SK-N-SH treated with all-trans-retinoic acid at 6 μM for 48 hours (cell line): Measurements from ENCODE around the gene UGT1A10.
"Not testable (repeated sequence)": the region's sequence is repeated elsewhere in the genome, so short reads cannot be mapped to it uniquely, and the experiment has no call there.

ENCODE experiments used
- ATAC-seq: fragments of 200-7000 bp; cut with Tn5 transposase; 3 replicates; pipeline ENCODE4 v1.9.1; 2020; ENCODE audit warnings: mild to moderate bottlenecking, moderate library complexity
- ARNTL ChIP-seq: fragments of 450-650 bp; formaldehyde crosslinking; IDR thresholded peaks from 2 replicates; pipeline ENCODE4 v1.5.0; 2020; ENCODE audit warnings: low read depth, mild to moderate bottlenecking, moderate library complexity, borderline replicate concordance
- BACH2 ChIP-seq: fragments of 250-450 bp; sonication (Bioruptor Pico); IDR thresholded peaks from 2 replicates; pipeline ENCODE4 v1.9.0; 2021; ENCODE audit warnings: mild to moderate bottlenecking, borderline replicate concordance
- CREB5 ChIP-seq: fragments of 250-450 bp; sonication (Bioruptor Pico); IDR thresholded peaks from 2 replicates; pipeline ENCODE4 v1.5.1; 2020; ENCODE audit warnings: low read depth, mild to moderate bottlenecking, moderate library complexity
- CSDC2 ChIP-seq: fragments of 250-450 bp; sonication (Bioruptor Pico); IDR thresholded peaks from 2 replicates; pipeline ENCODE4 v1.5.0; 2020; ENCODE audit warnings: mild to moderate bottlenecking, moderate library complexity
- CSRNP3 ChIP-seq: fragments of 250-450 bp; sonication (Bioruptor Pico); IDR thresholded peaks from 2 replicates; pipeline ENCODE4 v1.5.1; 2021; ENCODE audit warnings: mild to moderate bottlenecking, moderate library complexity
- ESRRG ChIP-seq: fragments of 250-450 bp; sonication (Bioruptor Pico); IDR thresholded peaks from 2 replicates; pipeline ENCODE4 v1.6.1; 2021; ENCODE audit warnings: mild to moderate bottlenecking
- GLIS3 ChIP-seq: fragments of 250-450 bp; sonication (Bioruptor Pico); IDR thresholded peaks from 2 replicates; pipeline ENCODE4 v1.5.0; 2020; ENCODE audit warnings: mild to moderate bottlenecking, moderate library complexity
- ISL1 ChIP-seq: fragments of 250-450 bp; sonication (Bioruptor Pico); IDR thresholded peaks from 2 replicates; pipeline ENCODE4 v2.1.2; 2022; ENCODE audit warnings: mild to moderate bottlenecking, moderate library complexity
- OSR1 ChIP-seq: fragments of 250-450 bp; sonication (Bioruptor Pico); IDR thresholded peaks from 2 replicates; pipeline ENCODE4 v1.8.0; 2022; ENCODE audit warnings: moderate library complexity, mild to moderate bottlenecking, inconsistent platforms
- PATZ1 ChIP-seq: fragments of 250-450 bp; sonication (Bioruptor Pico); IDR thresholded peaks from 2 replicates; pipeline ENCODE4 v1.8.0; 2020; ENCODE audit warnings: mild to moderate bottlenecking, moderate library complexity, borderline replicate concordance
- POU6F1 ChIP-seq: fragments of 250-450 bp; sonication (Bioruptor Pico); IDR thresholded peaks from 2 replicates; pipeline ENCODE4 v1.8.0; 2021; ENCODE audit warnings: low read depth, mild to moderate bottlenecking, moderate library complexity, borderline replicate concordance
- PPARA ChIP-seq: fragments of 250-450 bp; sonication (Bioruptor Pico); IDR thresholded peaks from 2 replicates; pipeline ENCODE4 v1.5.0; 2020; ENCODE audit warnings: mild to moderate bottlenecking, borderline replicate concordance
- RARB ChIP-seq: fragments of 250-450 bp; sonication (Bioruptor Pico); IDR thresholded peaks from 2 replicates; pipeline ENCODE4 v1.8.0; 2021; ENCODE audit warnings: mild to moderate bottlenecking, moderate library complexity
- SNAI2 ChIP-seq: fragments of 250-450 bp; sonication (Bioruptor Pico); IDR thresholded peaks from 2 replicates; pipeline ENCODE4 v1.5.0; 2020; ENCODE audit warnings: mild to moderate bottlenecking, moderate library complexity
- TCF4 ChIP-seq: fragments of 250-450 bp; sonication (Bioruptor Pico); IDR thresholded peaks from 2 replicates; pipeline ENCODE4 v1.8.0; 2021; ENCODE audit warnings: mild to moderate bottlenecking, moderate library complexity, borderline replicate concordance
- TOX ChIP-seq: fragments of 250-450 bp; sonication (Bioruptor Pico); IDR thresholded peaks from 2 replicates; pipeline ENCODE4 v1.8.0; 2021; ENCODE audit warnings: mild to moderate bottlenecking, moderate library complexity, borderline replicate concordance
- TSHZ2 ChIP-seq: fragments of 250-450 bp; sonication (Bioruptor Pico); IDR thresholded peaks from 2 replicates; pipeline ENCODE4 v1.5.0; 2020; ENCODE audit warnings: mild to moderate bottlenecking, moderate library complexity
- ZC3H10 ChIP-seq: fragments of 250-450 bp; sonication (Bioruptor Pico); IDR thresholded peaks from 2 replicates; pipeline ENCODE4 v1.5.1; 2021; ENCODE audit warnings: mild to moderate bottlenecking, moderate library complexity
- ZFP3 ChIP-seq: fragments of 250-450 bp; sonication (Bioruptor Pico); IDR thresholded peaks from 2 replicates; pipeline ENCODE4 v1.5.0; 2020; ENCODE audit warnings: mild to moderate bottlenecking, moderate library complexity
- ZFP30 ChIP-seq: fragments of 450-650 bp; formaldehyde crosslinking; IDR thresholded peaks from 2 replicates; pipeline ENCODE4 v1.5.0; 2022; ENCODE audit warnings: mild to moderate bottlenecking, moderate library complexity
- ZNF565 ChIP-seq: fragments of 450-650 bp; formaldehyde crosslinking; conservative IDR thresholded peaks from 2 replicates; pipeline ENCODE4 v1.5.0; 2020; ENCODE audit warnings: low read depth, mild to moderate bottlenecking, moderate library complexity
- ZNF70 ChIP-seq: fragments of 450-650 bp; formaldehyde crosslinking; IDR thresholded peaks from 2 replicates; pipeline ENCODE4 v1.5.0; 2020; ENCODE audit warnings: mild to moderate bottlenecking, moderate library complexity
- ZNF8 ChIP-seq: fragments of 450-650 bp; formaldehyde crosslinking; IDR thresholded peaks from 2 replicates; pipeline ENCODE4 v1.5.0; 2020; ENCODE audit warnings: mild to moderate bottlenecking, moderate library complexity

The UGT1A10 gene

GRCh38 chr2:233636306-233636705 lies at the start of gene UGT1A10:
TSS of gene UGT1A10 (plus strand) at chr2:233636448. CDS start at chr2:233636523, 75 bp downstream.
- ATAC-seq, result not testable (repeated sequence)

GRCh38 chr2:233588400-233588799 lies 47.8 kb upstream of the UGT1A10 start:
- TF ChIP-seq TSHZ2 (CRISPR knock-in tag) (no peak), TCF4 (CRISPR knock-in tag) (no peak), GLIS3 (CRISPR knock-in tag) (no peak), ARNTL (no peak), CSDC2 (CRISPR knock-in tag) (no peak), ZC3H10 (CRISPR knock-in tag) (no peak), PPARA (no peak), ZFP30 (CRISPR knock-in tag) (no peak), RARB (CRISPR knock-in tag) (no peak), CSRNP3 (CRISPR knock-in tag) (no peak), ZNF565 (CRISPR knock-in tag) (no peak), ESRRG (CRISPR knock-in tag) (no peak), PATZ1 (no peak), TOX (CRISPR knock-in tag) (no peak), BACH2 (CRISPR knock-in tag) (no peak), POU6F1 (CRISPR knock-in tag) (no peak), ZNF70 (CRISPR knock-in tag) (no peak), ISL1 (CRISPR knock-in tag) (no peak)
- ATAC-seq, result no peak

- not testable (repeated sequence) for ATAC-seq
Observed at GRCh38 chr2:233592706-233593105, 43.5 kb upstream of the UGT1A10 start.

- TF ChIP-seq ZNF70 (CRISPR knock-in tag) (no peak), ZFP30 (CRISPR knock-in tag) (no peak), OSR1 (CRISPR knock-in tag) (no peak), BACH2 (CRISPR knock-in tag) (no peak), ARNTL (no peak), ZNF8 (CRISPR knock-in tag) (no peak), ZFP3 (no peak), ZC3H10 (CRISPR knock-in tag) (no peak), CREB5 (CRISPR knock-in tag) (no peak), CSDC2 (CRISPR knock-in tag) (no peak), RARB (CRISPR knock-in tag) (no peak), POU6F1 (CRISPR knock-in tag) (no peak), PPARA (no peak), ESRRG (CRISPR knock-in tag) (no peak), CSRNP3 (CRISPR knock-in tag) (no peak), SNAI2 (CRISPR knock-in tag) (no peak)
- no peak for ATAC-seq
Observed at GRCh38 chr2:233593201-233593600, 43.0 kb upstream of the UGT1A10 start.
